Fibroblast of peridontal ligament (primary cell): ENCODE measurements around the gene ESRRA.

ENCODE experiments used
- DNase-seq: peaks from one replicate; pipeline ENCODE4 v3.0.0-alpha.2; 2010; ENCODE audit errors: extremely low read depth

The ESRRA gene

DNA sequence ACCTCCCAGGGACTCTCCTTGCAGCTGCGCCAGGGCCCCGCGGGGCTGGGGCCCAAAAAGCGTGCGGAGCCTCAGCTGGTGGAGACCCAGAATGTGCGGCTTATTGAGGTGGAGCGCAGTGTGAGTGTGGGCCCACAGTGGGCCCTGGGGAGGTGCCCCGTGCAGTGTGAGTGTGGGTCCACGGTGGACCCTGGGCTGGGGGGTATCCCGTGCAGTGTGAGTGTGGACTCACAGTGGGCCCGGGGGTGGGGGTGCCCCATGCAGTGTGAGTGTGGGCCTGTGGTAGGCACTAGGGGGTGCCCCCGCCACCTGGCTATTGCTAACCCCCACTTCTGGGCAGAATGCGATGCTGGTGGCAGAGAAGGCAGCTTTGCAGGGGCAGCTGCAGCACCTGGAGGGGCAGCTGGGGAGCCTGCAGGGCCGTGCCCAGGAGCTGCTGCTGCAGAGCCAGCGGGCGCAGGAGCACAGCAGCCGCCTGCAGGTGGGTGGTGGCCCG lies 45.9 kb downstream of the ESRRA start:
- DNase-seq, result no peak

DNA sequence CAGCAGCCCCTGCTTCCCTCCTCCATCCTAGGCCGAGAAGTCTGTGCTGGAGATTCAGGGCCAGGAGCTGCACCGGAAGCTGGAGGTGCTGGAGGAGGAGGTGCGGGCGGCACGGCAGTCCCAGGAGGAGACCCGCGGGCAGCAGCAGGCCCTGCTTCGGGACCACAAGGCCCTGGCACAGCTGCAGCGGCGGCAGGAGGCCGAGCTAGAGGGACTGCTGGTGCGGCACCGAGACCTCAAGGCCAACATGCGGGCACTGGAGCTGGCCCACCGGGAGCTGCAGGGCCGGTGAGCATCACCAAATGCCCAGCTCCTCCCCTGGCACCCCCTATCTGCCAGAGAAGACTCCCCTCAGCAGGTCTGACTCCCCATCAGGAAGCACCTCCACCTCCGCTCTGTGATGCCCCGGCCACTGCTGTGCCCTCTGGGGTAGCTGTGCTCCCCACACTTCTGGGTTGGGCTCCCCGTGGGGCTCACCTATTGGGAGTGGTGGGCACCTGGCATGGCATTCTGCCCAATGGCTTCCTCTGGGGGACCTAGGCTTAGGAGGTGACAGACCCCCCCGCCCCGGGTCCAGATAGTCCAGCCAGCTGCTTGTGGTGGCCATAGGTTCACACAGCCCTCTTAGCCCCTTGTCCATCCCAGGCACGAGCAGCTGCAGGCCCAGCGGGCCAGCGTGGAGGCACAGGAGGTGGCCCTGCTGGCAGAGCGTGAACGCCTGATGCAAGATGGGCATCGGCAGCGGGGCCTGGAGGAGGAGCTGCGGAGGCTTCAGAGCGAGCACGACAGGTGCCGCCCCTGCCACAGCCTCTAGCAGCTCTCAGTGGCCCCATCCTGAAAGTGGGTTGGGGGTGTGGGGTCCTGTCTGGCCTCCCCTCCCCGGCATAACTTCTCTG lies 47.0 kb downstream of the ESRRA start:
- no peak for DNase-seq

DNA sequence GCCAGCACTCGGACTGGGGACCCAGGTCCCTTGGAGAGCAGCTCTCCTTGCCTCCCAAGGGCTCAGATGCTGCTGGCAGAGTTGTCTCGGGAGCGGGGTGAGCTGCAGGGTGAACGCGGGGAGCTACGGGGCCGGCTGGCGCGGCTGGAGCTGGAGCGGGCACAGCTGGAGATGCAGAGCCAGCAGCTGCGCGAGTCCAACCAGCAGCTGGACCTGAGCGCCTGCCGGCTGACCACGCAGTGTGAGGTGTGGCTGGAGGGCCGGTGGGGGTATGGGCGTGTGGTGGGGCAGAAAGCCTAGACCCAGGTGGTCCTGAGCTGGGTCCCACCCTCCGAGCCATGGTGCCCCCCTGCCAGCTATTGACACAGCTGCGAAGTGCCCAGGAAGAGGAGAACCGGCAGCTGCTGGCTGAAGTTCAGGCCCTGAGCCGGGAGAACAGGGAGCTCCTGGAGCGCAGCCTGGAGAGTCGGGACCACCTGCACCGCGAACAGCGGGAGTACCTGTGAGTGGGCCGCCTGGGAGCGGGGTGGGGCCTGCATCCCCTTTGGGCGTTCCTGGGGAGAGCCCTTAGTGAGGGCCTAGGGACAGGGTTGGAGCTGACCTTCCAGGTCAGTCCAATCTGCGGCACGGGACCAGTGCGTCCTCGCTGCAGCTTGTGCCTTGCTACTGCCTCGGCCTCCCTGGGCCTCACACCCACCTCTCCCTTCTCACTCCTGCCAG lies 47.8 kb downstream of the ESRRA start:
- no peak for DNase-seq

DNA sequence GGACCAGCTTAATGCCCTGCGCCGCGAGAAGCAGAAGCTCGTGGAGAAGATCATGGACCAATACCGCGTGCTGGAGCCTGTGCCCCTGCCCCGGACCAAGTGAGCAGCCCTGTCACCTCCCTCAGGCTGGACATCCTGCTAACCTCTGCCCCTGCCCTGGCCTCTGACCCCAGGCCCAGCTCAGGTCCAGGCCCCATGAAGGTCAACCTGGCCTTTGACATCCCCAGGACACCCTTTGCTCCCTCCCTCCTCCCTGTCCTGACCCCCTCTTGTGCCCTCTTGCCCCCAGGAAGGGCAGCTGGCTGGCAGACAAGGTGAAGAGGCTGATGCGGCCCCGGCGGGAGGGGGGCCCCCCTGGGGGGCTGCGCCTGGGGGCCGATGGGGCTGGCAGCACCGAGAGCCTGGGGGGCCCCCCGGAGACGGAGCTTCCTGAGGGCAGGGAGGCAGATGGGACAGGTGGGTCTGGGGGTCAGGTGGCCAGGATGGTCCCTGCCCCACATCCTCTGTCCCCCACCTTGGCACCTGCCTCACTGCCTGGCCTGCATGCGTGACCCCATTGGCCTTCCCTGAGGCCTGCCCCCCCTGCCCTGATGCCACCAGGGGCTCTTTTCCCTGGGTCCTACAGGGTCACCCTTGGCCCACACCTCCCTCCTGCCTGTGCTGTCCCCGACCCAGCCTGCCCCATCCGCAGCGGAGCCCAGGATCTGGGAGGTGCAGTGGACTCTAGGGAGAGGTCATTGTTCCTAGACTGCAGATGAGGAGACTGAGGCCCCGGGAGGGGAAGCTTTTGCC lies 48.6 kb downstream of the ESRRA start:
- DNase-seq, result no peak

DNA sequence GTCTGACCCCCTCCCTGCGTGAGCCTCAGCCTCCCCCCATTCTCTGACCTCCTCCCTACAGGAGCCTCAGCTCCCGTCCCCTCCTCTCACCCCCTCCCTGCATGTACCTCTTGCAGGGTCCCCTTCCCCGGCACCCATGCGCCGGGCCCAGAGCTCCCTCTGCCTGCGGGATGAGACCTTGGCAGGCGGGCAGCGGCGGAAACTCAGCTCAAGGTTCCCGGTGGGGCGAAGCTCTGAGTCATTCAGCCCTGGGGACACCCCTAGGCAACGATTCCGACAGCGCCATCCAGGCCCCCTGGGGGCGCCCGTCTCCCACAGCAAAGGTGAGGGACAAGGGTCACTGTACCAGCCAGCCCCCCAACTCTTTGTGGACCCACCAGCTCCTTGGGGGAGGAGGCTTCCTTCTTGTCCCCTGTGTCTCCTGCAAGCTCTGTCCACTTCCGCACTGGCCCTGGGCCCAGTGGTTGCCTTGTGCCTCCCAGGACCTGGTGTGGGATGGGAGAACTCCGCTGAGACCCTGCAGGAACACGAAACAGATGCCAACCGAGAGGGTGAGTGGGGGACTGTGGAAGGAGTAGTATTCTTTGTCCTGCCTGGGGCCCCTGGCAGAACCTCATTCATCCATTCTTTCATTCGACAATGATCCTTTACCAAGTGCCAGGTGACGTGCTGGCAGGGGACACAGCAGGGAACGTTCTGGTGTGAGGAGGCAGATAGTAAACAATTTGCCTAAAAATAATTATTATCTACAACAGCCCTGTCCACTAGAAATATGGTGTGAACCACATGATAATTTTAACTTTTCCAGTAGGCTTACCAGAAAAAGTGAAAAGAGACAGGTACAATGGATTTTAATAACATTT lies 50.0 kb downstream of the ESRRA start:
- peak; percentile 72 for DNase-seq

DNA sequence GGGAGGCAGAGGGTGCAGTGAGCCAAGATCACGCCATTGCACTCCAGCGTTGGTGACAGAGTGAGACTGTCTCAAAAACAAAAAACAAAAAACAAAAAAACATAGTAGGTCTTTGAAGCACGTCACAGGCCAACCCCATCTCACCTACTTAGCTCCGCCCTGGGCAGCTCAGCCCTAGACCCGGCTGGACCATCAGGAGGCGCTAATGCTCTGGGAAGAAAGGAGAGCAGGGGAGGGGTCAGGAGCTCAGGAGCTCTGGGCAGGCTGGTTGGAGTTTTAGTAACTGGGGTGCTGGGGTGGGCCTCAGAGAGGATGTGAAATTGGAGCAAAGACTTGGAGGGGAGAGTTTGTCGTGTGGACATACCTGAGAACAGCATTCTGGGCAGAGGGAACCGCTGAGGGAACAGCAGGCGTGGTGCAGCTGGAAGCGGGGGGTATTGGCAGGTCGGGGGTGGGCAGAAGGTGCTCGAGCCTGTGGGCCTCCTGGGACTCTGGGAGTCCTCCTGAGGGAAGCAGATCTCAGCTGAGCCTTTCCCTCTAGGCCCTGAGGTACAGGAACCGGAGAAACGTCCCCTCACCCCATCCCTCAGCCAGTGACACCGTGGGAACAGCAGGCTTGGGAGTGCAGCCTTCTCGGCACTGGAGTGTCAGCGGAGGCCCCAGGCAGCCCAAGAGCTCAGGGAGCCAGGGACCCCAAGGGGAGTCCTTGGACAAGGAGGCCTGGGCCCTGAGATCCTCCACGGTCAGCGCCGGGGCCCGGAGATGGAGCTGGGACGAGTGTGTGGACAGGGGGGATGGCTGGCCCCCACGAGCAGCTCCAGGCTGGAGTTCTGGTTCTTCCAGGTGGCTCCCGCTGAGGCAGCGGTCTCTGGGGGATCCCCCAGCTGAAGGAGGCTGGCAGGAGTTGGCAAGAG lies 51.4 kb downstream of the ESRRA start:
- peak; percentile 13 for DNase-seq

DNA sequence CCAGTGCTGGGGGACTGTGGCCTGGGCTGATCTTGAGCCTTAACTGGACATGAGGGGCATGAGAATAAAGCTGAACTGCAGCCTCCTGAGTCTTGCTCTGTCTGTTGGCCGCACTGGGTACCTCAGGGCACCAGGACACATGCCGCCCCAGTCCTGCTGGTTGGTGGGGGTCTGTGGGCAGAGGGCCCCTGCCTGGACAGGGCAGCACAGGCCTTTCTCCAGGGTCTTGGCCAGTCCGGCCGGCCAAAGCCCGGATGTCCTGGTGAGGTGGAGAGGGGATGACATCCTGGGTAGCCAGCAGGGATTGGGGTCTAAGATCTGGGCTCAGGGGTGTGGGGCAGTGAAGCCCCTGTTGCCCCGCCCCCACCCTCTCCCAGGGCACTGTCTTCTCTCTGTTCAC lies 52.1 kb downstream of the ESRRA start:
- DNase-seq, result no peak

DNA sequence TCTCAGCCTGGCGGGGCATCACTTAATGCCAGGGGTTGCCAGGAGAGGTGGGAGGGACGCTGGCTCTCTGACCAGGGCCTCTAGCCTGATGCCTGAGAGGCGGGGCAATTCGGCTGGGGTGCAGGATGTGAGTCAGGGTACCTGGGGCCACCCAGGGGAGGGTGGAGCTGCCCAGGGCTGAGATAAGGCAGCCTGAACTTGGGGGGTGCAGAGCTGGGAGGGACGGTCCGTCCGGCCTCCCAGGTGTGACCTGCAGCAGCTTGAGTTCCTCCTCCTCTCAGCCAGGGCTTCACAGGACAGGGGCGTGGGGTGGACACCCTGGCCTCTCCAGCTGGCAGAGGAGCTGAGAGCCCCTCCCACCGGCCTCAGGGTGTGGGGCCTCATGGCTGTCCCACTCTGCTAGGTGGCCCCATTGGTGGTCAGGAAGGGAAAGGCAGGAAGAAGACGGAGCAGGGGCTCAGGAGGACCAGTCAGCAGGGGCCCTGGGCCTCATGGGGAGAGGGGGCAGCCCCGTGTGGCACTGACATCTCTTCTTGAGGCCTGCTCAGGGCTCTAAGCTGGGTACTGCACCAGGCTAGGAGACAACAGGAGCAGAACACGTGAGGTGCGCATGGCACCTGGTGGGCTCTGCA lies 52.7 kb downstream of the ESRRA start:
- no peak for DNase-seq

DNA sequence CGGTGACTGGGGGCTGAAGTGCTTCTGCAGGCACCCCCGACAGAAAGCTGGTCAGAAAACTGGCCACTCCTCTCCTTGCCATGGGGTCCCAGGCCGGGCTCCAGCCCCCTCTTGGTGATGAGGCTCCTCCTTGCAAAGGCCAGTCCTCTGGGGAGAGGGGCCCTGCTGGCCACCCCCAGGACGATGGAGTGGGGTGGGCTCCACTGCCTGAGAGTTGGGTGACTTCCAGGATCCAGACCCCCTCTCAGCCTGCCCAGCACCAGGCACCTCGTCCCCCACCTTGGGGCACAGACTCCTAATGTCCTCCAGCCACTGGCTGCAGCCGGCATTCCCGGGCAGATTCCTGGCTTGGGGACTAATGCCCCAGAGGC lies 53.2 kb downstream of the ESRRA start:
- DNase-seq, result no peak

DNA sequence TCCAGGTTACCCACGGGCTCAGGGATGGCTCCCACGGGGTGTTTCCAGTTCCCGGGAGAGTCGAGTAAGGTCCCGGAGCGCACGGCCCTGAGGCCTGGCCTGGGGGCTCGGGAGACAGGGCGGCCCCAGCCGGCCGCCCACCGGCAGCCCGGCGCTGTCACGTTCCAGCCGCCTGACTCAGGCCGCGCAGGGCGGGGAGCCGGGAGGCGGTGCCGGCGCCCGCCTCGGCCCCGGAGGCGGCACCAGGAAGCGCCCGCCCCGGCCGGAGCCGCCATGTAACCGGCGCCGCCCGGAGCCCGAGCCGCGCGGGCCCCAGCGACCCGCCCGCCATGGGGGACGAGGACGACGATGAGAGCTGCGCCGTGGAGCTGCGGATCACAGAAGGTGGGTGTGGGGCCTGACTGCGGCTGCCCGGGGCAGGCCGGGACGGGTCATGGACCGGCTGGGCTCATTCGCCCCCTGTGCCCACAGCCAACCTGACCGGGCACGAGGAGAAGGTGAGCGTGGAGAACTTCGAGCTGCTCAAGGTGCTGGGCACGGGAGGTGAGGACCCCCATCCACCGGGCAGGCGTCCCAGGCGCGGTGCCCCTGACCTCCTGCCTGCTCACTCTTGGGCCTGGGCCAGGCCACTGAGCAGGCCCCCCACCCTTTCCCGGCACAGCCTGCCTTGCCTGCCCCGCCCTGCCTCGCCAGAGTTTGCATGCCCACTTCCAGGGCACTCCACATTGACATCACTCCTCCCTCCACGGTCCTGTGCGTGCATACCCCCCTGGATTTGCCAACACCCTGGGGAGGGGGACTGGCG lies 53.8 kb downstream of the ESRRA start, which contains the start of gene RPS6KA4:
TSS of gene RPS6KA4 (plus strand) at position 256 of the 805 bp plus-strand sequence. CDS start at position 330, 74 bp downstream.
- peak; percentile 40 for DNase-seq

DNA sequence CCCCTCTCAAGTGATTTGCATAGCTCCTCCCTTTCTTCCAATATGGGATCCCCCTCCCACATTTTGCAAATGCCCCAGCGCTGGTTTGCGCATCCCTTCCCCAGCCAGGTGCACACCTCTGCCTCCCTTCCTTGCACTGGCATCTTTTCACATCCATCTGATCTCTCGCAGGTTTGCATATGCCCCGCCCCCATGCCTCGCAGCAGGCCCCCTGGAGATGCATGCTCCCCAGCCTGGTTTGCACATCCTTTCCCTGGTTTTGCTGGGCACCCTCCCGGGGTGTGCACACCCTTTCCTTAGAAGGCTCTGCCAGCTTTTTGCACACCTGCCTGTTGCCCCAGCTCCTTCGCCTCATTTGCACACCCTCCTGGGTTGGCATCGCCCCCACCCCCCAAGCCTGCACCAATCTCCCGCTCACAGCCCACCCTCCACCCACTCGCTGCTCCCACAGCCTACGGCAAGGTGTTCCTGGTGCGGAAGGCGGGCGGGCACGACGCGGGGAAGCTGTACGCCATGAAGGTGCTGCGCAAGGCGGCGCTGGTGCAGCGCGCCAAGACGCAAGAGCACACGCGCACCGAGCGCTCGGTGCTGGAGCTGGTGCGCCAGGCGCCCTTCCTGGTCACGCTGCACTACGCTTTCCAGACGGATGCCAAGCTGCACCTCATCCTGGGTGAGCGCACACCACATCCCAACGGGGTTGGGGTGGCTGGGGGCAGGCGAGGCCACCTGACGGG lies 54.6 kb downstream of the ESRRA start:
- DNase-seq, result no peak

DNA sequence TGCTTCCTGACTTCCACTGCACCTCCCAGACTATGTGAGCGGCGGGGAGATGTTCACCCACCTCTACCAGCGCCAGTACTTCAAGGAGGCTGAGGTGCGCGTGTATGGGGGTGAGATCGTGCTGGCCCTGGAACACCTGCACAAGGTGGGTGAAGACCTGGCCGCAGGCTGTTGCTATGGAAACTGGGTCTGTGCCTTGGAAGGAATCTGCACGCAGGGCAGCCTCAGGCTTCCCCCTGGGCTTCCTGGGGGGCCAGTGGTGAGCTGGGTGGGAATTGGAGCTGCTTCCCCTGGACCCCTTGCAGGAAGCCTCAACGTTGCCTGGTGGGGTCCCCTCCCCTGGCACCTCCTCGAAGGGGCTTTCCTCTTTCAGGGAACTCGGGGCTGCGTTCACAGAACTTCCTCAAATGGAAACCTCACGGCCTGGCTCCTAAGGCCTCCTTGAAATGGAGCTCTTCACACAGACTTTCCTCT lies 55.2 kb downstream of the ESRRA start:
- DNase-seq, result no peak

DNA sequence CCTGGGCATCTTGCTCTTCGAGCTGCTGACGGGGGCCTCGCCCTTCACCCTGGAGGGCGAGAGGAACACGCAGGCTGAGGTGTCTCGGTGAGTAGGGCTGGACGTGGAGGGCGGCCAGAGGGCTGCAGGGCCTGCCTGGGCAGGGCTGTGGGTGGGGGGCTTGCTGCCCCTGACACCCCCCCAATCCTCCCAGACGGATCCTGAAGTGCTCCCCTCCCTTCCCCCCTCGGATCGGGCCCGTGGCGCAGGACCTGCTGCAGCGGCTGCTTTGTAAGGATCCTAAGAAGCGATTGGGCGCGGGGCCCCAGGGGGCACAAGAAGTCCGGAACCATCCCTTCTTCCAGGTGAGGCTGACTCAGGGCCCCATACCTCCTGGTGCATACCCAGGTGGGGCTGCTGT lies 56.3 kb downstream of the ESRRA start:
- DNase-seq, result no peak

DNA sequence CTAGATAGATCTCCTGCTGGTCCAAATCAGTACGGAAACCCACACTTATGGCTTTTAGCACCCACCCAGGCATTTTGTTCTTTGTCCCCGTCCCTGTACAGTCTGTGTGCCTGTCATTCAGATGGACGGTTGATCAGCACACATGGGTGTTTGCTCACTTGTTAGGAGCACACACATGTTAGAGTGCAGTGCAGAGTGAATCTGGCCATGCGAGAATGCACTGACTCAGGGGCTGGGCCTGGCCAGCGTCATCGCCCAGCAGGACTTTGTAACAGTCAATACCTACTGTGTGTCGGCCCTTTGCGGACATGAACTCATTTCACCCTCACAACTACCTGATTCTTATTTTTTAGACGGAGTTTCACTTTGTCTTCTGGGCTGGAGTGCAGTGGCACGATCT lies 57.0 kb downstream of the ESRRA start:
- DNase-seq, result no peak

DNA sequence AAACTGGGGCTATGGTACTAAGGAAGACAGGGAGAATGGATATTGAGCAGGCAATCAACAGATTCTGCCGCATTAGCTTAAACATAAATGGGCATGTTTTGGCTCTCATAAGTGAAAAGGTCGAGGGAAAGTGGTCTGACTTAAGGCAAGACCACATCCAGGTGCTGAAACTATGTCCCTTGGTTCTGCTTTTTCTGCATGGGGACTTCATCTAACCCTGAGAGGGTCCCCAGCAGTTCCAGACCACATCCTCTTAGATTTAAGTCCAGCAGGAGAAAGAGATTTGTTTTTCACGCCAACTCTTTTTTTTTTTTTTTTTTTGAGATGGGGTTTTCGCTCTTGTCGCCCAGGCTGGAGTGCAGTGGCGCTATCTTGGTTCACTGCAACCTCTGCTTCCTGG lies 59.1 kb downstream of the ESRRA start:
- DNase-seq, result no peak

DNA sequence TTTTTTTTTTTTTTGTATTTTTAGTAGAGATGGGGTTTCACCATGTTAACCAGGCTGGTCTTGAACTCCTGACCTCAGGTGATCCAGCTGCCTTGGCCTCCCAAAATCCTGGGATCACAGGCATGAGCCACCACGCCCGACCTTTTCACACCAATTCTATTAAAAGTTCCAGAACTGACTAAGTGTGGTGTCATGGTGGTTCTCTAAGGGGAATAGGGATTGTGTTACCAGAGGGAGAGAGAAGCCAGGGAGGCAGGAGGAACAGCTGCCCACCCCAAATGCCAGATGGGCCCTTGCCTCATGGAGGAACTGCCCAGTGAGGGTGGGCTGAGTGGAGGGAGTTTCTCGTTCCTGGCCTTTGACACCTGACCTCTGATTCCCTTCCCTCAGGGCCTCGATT lies 59.6 kb downstream of the ESRRA start:
- no peak for DNase-seq
